Right atrium auricular region (tissue), 2 donors: ENCODE results near the gene CLIP1. TPM values are rescaled to one million over a fixed set of nuclear protein-coding genes. Genes with fewer than 3 reads are reported as not detected.

Experiments
- DNase-seq: peaks from one replicate; pipeline ENCODE4 v3.0.0-alpha.2; 2019; ENCODE audit warnings: low spot score
- H3K27ac ChIP-seq, 2 donors: fragments of 200-600 bp; sonication (generic); 1 replicate in 1 of 2; 2 replicates in 1 of 2; pipeline ENCODE4 v1.5.1; 2016 to 2019
- H3K27me3 ChIP-seq, 2 donors: fragments of 200-600 bp; sonication (generic); one replicate each; pipeline versions ENCODE4 v1.5.1 to v1.6.0; 2017 to 2019
- H3K36me3 ChIP-seq: fragments of 200-600 bp; sonication (generic); one replicate; pipeline ENCODE4 v1.5.1; 2016
- H3K4me1 ChIP-seq, 2 donors: fragments of 200-600 bp; sonication (generic); one replicate each; pipeline versions ENCODE4 v1.5.1 to v1.6.0; 2017 to 2019
- H3K4me3 ChIP-seq, 2 donors: fragments of 200-600 bp; sonication (generic); 1 replicate in 1 of 2; 2 replicates in 1 of 2; pipeline ENCODE4 v1.5.1; 2017 to 2019; ENCODE audit warnings: mild to moderate bottlenecking in 1 of 2, moderate library complexity in 1 of 2
- H3K9me3 ChIP-seq, 2 donors: fragments of 200-600 bp; sonication (generic); one replicate each; pipeline ENCODE4 v1.5.1; 2019
- CTCF ChIP-seq, 2 donors: fragments of 200-600 bp; sonication (generic); IDR thresholded peaks; one replicate each; pipeline ENCODE4 v1.5.1; 2019; ENCODE audit warnings: antibody characterized with exemption in 2 of 2
- total RNA-seq, 2 donors: library from RNA; depleted of rRNA; stranded (reverse); fragments of >200 nt; gene quantifications; one replicate each; pipeline ENCODE4 v1.1.0, GENCODE V29; 2016

The CLIP1 gene
- total RNA-seq, 2 donors from 2014 or later: 91.5 to 153 TPM

GRCh38 chr12:122235741-122236140 is 186.7 kb downstream of the CLIP1 start:
- DNase-seq: no peak
- Histone ChIP-seq H3K27ac (no peak overlapping the region), H3K4me1 (no peaks in the 10 kb centered on the region), H3K4me3 (no peak overlapping the region), H3K36me3 (peaks cover 71% of the 10 kb centered on the region), H3K27me3 (no peaks in the 10 kb centered on the region), H3K9me3 (no peaks in the 10 kb centered on the region)
- no peak for TF ChIP-seq CTCF (IDR thresholded peaks at IDR 0.05)

GRCh38 chr12:122232691-122233090 is 189.8 kb downstream of the CLIP1 start:
- Histone ChIP-seq H3K27me3 (no peaks in the 10 kb centered on the region), H3K4me1 (no peaks in the 10 kb centered on the region), H3K27ac (no peak overlapping the region), H3K4me3 (no peak overlapping the region), H3K36me3 (peaks cover 61% of the 10 kb centered on the region), H3K9me3 (no peaks in the 10 kb centered on the region)
- no peak for TF ChIP-seq CTCF (IDR thresholded peaks at IDR 0.05)
- no peak for DNase-seq

GRCh38 chr12:122230798-122231197 is 191.7 kb downstream of the CLIP1 start:
- DNase-seq: no peak
- peaks cover 0 to 8% of the 10 kb centered on the region in 2 donors for H3K4me1 ChIP-seq
- no peaks in the 10 kb centered on the region for H3K27me3 ChIP-seq
- no peak overlapping the region for H3K4me3 ChIP-seq
- H3K36me3 ChIP-seq: peaks cover 51% of the 10 kb centered on the region
- TF ChIP-seq CTCF (IDR thresholded peaks at IDR 0.05): no peak
- no peak overlapping the region for H3K27ac ChIP-seq
- no peaks in the 10 kb centered on the region for H3K9me3 ChIP-seq

GRCh38 chr12:122228092-122228491 is 194.4 kb downstream of the CLIP1 start:
- no peak overlapping the region for H3K4me3 ChIP-seq
- H3K9me3 ChIP-seq: no peaks in the 10 kb centered on the region
- peaks cover 26% of the 10 kb centered on the region for H3K36me3 ChIP-seq
- no peak for TF ChIP-seq CTCF (IDR thresholded peaks at IDR 0.05)
- H3K4me1 ChIP-seq: peaks cover 0 to 30% of the 10 kb centered on the region in 2 donors
- H3K27me3 ChIP-seq: no peaks in the 10 kb centered on the region
- H3K27ac ChIP-seq: no peak overlapping the region
- no peak for DNase-seq

GRCh38 chr12:122227341-122227740 is 195.1 kb downstream of the CLIP1 start:
- Histone ChIP-seq H3K9me3 (no peaks in the 10 kb centered on the region), H3K36me3 (peaks cover 24% of the 10 kb centered on the region), H3K27ac (no peak overlapping the region), H3K4me3 (no peak overlapping the region), H3K27me3 (no peaks in the 10 kb centered on the region), H3K4me1 (peaks cover 0 to 34% of the 10 kb centered on the region in 2 donors)
- TF ChIP-seq CTCF (IDR thresholded peaks at IDR 0.05): no peak
- no peak for DNase-seq

- Histone ChIP-seq H3K27ac (peak overlapping the region; percentile 17 to 26), H3K36me3 (peaks cover 20% of the 10 kb centered on the region), H3K9me3 (no peaks in the 10 kb centered on the region), H3K4me3 (peak overlapping the region; percentile 25 to 52), H3K4me1 (peaks cover 0 to 34% of the 10 kb centered on the region in 2 donors), H3K27me3 (no peaks in the 10 kb centered on the region)
- DNase-seq: no peak
- TF ChIP-seq CTCF (IDR thresholded peaks at IDR 0.05): peak in 1 of 2 donors; percentile 6
Observed at GRCh38 chr12:122226366-122227125, 195.9 kb downstream of the CLIP1 start.
